Measurements from ENCODE around the gene HOXC6. TPM values are rescaled to one million over a fixed set of nuclear protein-coding genes. Genes with fewer than 3 reads are reported as not detected.

The HOXC6 gene
- total RNA-seq, 2 experiments from 2014 or later: not detected

- intact Hi-C loops (cut with DNase I, micrococcal nuclease): no loop called here
- TF ChIP-seq CTCF (IDR thresholded peaks at IDR 0.05): no peak
- H3K4me1 Mint-ChIP-seq (ENCODE audit: low read depth): peaks cover 25% of the 10 kb centered on the region
- peaks cover 99% of the 10 kb centered on the region for H3K27me3 Mint-ChIP-seq
- H3K9me3 Mint-ChIP-seq: no peaks in the 10 kb centered on the region
- Histone ChIP-seq H3K27ac (ENCODE audit: low read depth in 1 of 2, low read length in 2 of 2) (no peak overlapping the region), H3K9me3 (ENCODE audit: control insufficient read depth in 1 of 2, insufficient read depth in 1 of 2, low read length in 2 of 2) (peaks cover 0 to 14% of the 10 kb centered on the region in 2 experiments), H3K36me3 (ENCODE audit: insufficient read depth, low read length) (no peaks in the 10 kb centered on the region), H3K27me3 (ENCODE audit: control insufficient read depth in 1 of 2, insufficient read depth in 2 of 2, low read length in 2 of 2) (peaks cover 90 to 97% of the 10 kb centered on the region in 2 experiments), H3K4me3 (ENCODE audit: low read length) (no peak overlapping the region), H3K4me1 (ENCODE audit: insufficient read depth, low read length) (peaks cover 18% of the 10 kb centered on the region)
- no peaks in the 10 kb centered on the region for H3K36me3 Mint-ChIP-seq (ENCODE audit: low read depth)
- H3K27ac Mint-ChIP-seq: no peak overlapping the region
- CTCF ChIA-PET: interaction anchor here (1.5 to 2.7 kb wide), 2 partner anchors 20 to 166 kb away, joined by 4 to 8 read pairs; no protein-coding TSS in a partner anchor
- DNase-seq (no peak), ATAC-seq (ENCODE audit: poor library complexity) (no peak)
- POLR2A ChIA-PET: interaction anchor here (0.9 to 1.4 kb wide), 2 partner anchors 8 to 164 kb away, joined by 3 read pairs; no protein-coding TSS in a partner anchor
- no peak overlapping the region for H3K4me3 Mint-ChIP-seq
Observed at GRCh38 chr12:54025499-54026405, 2.5 kb upstream of the HOXC6 start.

- ATAC-seq (ENCODE audit: poor library complexity): no peak
- H3K4me3 Mint-ChIP-seq: peak overlapping the region; percentile 21
- POLR2A ChIA-PET: interaction anchor here (1.4 kb wide), 1 partner anchor 9 kb away, joined by 3 read pairs; no protein-coding TSS in a partner anchor
Observed at GRCh38 chr12:54026640-54027441, 1.4 kb upstream of the HOXC6 start.

More at GRCh38 chr12:54026640-54027441, 1.4 kb upstream of the HOXC6 start:
- Histone ChIP-seq H3K9me3 (ENCODE audit: control insufficient read depth in 1 of 2, insufficient read depth in 1 of 2, low read length in 2 of 2) (peaks cover 0 to 24% of the 10 kb centered on the region in 2 experiments), H3K4me1 (ENCODE audit: insufficient read depth, low read length) (peaks cover 24% of the 10 kb centered on the region), H3K27ac (ENCODE audit: low read depth in 1 of 2, low read length in 2 of 2) (no peak overlapping the region), H3K36me3 (ENCODE audit: insufficient read depth, low read length) (no peaks in the 10 kb centered on the region), H3K27me3 (ENCODE audit: control insufficient read depth in 1 of 2, insufficient read depth in 2 of 2, low read length in 2 of 2) (peaks cover 90 to 98% of the 10 kb centered on the region in 2 experiments), H3K4me3 (ENCODE audit: low read length) (no peak overlapping the region)
- Mint-ChIP-seq H3K36me3 (ENCODE audit: low read depth) (no peaks in the 10 kb centered on the region), H3K4me1 (ENCODE audit: low read depth) (peaks cover 25% of the 10 kb centered on the region), H3K27ac (no peak overlapping the region), H3K9me3 (no peaks in the 10 kb centered on the region), H3K27me3 (peaks cover 99% of the 10 kb centered on the region)
- intact Hi-C loops (cut with DNase I, micrococcal nuclease): no loop called here
- DNase-seq: no peak
- TF ChIP-seq CTCF (IDR thresholded peaks at IDR 0.05): no peak
- CTCF ChIA-PET: interaction anchor here (0.8 to 1.5 kb wide), 3 partner anchors 21 to 174 kb away, joined by 3 to 4 read pairs (median 4); no protein-coding TSS in a partner anchor

Measured in CD4-positive, alpha-beta T cell (primary cell).